ENCODE data around the gene FBXO2. TPM values are rescaled to one million over a fixed set of nuclear protein-coding genes. Genes with fewer than 3 reads are reported as not detected.

FBXO2 gene
- under 0.01 TPM in 1 of 2 replicates, not detected in the other for total RNA-seq

GRCh38 chr1:11654137-11654938 is at the start of gene FBXO2, which contains the start of gene FBXO44:
FBXO2 (minus strand) TSS chr1:11654429; CDS start chr1:11654340, 89 bp downstream.
FBXO44 (plus strand) TSS chr1:11654877; CDS start chr1:11655836, 959 bp downstream.

GRCh38 chr1:11691302-11691914 is 37.2 kb upstream of the FBXO2 start, which contains the start of gene DRAXIN:
DRAXIN (plus strand) TSS chr1:11691710; CDS start chr1:11706259, 14,549 bp downstream.

GRCh38 chr1:11681071-11681771 is 27.0 kb upstream of the FBXO2 start, which contains the start of gene MAD2L2:
MAD2L2 (minus strand) TSS chr1:11681148; CDS start chr1:11680601, 547 bp downstream.

Other genes with a start within 250 kb of the FBXO2 start
- under 0.01 TPM in 1 of 2 replicates, not detected in the other for gene DISP3, start 175.3 kb downstream of the FBXO2 start, total RNA-seq
- 8.0 and 8.1 TPM in 2 replicates for gene FBXO44, start 448 bp upstream of the FBXO2 start, total RNA-seq
- 2.2 and 2.9 TPM in 2 replicates for gene FBXO6, start 9.8 kb upstream of the FBXO2 start, total RNA-seq
- gene MAD2L2, start 26.7 kb upstream of the FBXO2 start, total RNA-seq = 36.6 and 41.2 TPM in 2 replicates
- under 0.01 TPM in 2 replicates for gene DRAXIN, start 37.3 kb upstream of the FBXO2 start, total RNA-seq
- gene AGTRAP, start 81.7 kb upstream of the FBXO2 start, total RNA-seq = 34.2 and 45.6 TPM in 2 replicates
- gene C1orf167, start 107.8 kb upstream of the FBXO2 start, total RNA-seq = not detected in 2 replicates
- 26.6 and 32.0 TPM in 2 replicates for gene MTHFR, start 151.5 kb upstream of the FBXO2 start, total RNA-seq
- 15.1 and 23.7 TPM in 2 replicates for gene CLCN6, start 151.8 kb upstream of the FBXO2 start, total RNA-seq
- not detected in 2 replicates for gene NPPA, start 193.4 kb upstream of the FBXO2 start, total RNA-seq
- gene NPPB, start 204.5 kb upstream of the FBXO2 start, total RNA-seq = not detected in 2 replicates